ENCODE measurements around the gene ACTR3C.

DNA sequence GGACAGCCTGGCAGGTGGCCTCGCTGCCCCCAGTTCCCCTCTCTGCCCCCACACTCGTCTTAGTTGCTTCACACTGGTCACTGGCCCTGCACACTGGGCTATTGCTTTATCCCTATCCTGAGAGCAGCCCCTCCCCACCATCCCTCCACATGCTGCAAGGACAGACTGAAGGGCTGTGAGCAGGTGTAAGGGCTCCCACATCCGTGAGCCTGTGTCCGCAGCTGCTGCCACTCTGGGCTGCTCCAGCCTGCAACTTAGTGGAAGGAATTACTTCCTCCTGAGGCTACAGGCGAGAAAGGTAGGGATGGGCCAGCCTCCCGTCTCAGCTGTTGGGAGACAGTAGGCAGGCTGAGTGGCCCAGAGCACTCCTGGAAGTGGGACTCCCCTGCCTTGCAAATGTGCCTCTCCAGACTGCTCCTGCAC lies 14.3 kb upstream of the ACTR3C start:
- TF ChIP-seq CTCF (conservative IDR thresholded peaks at IDR 0.05 in 1 of 2, IDR thresholded peaks at IDR 0.05 in 1 of 2; ENCODE audit: low read depth in 1 of 2, low read length in 2 of 2) (no peak), EZH2 (IDR thresholded peaks at IDR 0.05; ENCODE audit: low read length, missing control alignments) (no peak)

Data from fibroblast of lung (primary cell).